BE2C (cell line): ENCODE data around the gene COL5A1.
A peak's percentile ranks its signal among the peaks of the same experiment; 100 is the strongest.
"Not testable (repeated sequence)": the region's sequence is repeated elsewhere in the genome, so short reads cannot be mapped to it uniquely, and the experiment has no call there.

Experiments used
- DNase-seq: peaks from one replicate; pipeline ENCODE4 v3.0.0-alpha.2; 2020
- H3K27me3 ChIP-seq: fragments of 250-450 bp; sonication (Bioruptor Pico); 2 replicates; pipeline ENCODE4 v1.5.1; 2020; ENCODE audit warnings: mild to moderate bottlenecking
- H3K36me3 ChIP-seq: fragments of 250-450 bp; sonication (Bioruptor Pico); 2 replicates; pipeline ENCODE4 v1.5.1; 2020; ENCODE audit warnings: mild to moderate bottlenecking
- H3K4me1 ChIP-seq: fragments of 250-450 bp; sonication (Bioruptor Pico); 2 replicates; pipeline ENCODE4 v1.5.1; 2020
- H3K4me3 ChIP-seq: 2 replicates; pipeline ENCODE4 v1.5.1; 2011; ENCODE audit warnings: low read depth, low read length
- H3K9me3 ChIP-seq: fragments of 250-450 bp; sonication (Bioruptor Pico); 2 replicates; pipeline ENCODE4 v1.5.1; 2020
- TF ChIP-seq, protein P1 (sequence below): IDR thresholded peaks from 2 replicates; pipeline ENCODE4 v1.5.1; 2012; ENCODE audit warnings: mild to moderate bottlenecking, low read depth, low read length

COL5A1 gene

GRCh38 chr9:134702291-134702690, 60.7 kb downstream of the COL5A1 start:
- no peaks in the 10 kb centered on the region for H3K27me3 ChIP-seq
- no peaks in the 10 kb centered on the region for H3K36me3 ChIP-seq
- H3K4me1 ChIP-seq, result peaks cover 36% of the 10 kb centered on the region
- H3K4me3 ChIP-seq, result no peak overlapping the region
- H3K9me3 ChIP-seq, result no peaks in the 10 kb centered on the region
- no peak for DNase-seq
- TF ChIP-seq, protein P1, sequence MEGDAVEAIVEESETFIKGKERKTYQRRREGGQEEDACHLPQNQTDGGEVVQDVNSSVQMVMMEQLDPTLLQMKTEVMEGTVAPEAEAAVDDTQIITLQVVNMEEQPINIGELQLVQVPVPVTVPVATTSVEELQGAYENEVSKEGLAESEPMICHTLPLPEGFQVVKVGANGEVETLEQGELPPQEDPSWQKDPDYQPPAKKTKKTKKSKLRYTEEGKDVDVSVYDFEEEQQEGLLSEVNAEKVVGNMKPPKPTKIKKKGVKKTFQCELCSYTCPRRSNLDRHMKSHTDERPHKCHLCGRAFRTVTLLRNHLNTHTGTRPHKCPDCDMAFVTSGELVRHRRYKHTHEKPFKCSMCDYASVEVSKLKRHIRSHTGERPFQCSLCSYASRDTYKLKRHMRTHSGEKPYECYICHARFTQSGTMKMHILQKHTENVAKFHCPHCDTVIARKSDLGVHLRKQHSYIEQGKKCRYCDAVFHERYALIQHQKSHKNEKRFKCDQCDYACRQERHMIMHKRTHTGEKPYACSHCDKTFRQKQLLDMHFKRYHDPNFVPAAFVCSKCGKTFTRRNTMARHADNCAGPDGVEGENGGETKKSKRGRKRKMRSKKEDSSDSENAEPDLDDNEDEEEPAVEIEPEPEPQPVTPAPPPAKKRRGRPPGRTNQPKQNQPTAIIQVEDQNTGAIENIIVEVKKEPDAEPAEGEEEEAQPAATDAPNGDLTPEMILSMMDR, result no peak

DNA sequence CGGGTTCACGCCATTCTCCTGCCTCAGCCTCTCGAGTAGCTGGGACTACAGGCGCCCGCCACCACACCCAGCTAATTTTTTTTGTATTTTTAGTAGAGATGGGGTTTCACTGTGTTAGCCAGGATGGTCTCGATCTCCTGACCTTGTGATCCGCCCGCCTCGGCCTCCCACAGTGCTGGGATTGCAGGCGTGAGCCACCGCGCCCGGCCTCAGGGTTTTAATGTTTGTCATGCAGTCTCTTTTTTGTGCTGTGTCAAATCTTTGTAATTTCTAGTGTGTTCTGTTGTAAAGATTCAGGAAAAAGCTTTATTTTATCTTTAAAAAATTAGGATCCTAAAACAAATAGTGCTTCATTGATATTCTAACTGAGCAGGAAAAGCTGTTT, 62.1 kb downstream of the COL5A1 start:
- not testable (repeated sequence) for H3K36me3 ChIP-seq, H3K27me3 ChIP-seq, DNase-seq, H3K4me3 ChIP-seq, H3K9me3 ChIP-seq
- H3K4me1 ChIP-seq, result peaks cover 47% of the 10 kb centered on the region

DNA sequence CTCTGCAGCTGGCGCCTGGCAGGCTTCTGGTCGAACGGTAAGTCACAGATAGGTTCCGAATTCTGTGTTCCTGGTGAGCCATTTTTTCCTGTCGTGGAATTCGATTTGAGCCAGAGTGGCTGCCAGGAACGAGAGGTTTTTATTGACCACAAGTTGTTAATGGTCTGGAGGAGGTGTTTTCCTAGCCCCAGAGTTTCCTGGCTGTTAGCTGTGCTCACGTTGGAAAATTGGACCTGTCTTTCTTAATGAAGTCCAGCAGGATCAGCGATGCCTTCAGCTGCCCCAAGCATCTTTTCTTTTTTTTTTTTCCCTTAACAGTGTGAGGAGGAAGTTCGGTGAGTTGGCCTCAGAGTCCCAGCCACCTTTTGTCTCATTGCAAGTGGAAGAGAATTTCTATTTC, 62.9 kb downstream of the COL5A1 start:
- no peak overlapping the region for H3K4me3 ChIP-seq
- H3K27me3 ChIP-seq, result no peaks in the 10 kb centered on the region
- no peak for DNase-seq
- no peaks in the 10 kb centered on the region for H3K36me3 ChIP-seq
- TF ChIP-seq, protein P1, result no peak
- no peaks in the 10 kb centered on the region for H3K9me3 ChIP-seq
- H3K4me1 ChIP-seq, result peaks cover 53% of the 10 kb centered on the region

- no peak for DNase-seq
- TF ChIP-seq, protein P1, result no peak
- no peaks in the 10 kb centered on the region for H3K27me3 ChIP-seq
- no peaks in the 10 kb centered on the region; the same call in 1 of the 2 replicates for H3K36me3 ChIP-seq
- H3K9me3 ChIP-seq, result no peaks in the 10 kb centered on the region
- no peak overlapping the region for H3K4me3 ChIP-seq
- H3K4me1 ChIP-seq, result peaks cover 58% of the 10 kb centered on the region
These were observed 64.2 kb downstream of the COL5A1 start for GRCh38 chr9:134705786-134706185.

DNA sequence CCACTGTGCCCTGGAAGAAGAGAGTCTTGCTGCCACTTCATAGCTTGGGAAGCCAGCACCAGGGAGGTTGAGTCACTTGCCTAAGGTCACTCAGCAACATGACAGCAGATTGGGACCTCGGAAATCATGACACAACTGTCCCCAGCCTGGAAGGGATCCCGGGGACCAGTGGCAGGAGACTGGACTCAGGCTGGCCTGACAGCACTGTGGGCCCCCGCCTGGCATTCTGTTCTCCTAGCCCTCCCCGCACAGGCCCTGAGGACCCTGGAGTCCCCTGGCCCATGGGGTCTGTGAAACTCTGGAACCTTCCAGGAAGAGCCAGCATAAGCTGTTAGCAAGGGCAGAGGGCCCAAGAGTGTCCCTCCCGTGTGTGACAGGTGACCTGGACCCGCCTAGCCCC, 64.9 kb downstream of the COL5A1 start:
- no peak overlapping the region for H3K4me3 ChIP-seq
- H3K36me3 ChIP-seq, result no peaks in the 10 kb centered on the region; the same call in 1 of the 2 replicates
- H3K4me1 ChIP-seq, result peaks cover 58% of the 10 kb centered on the region
- DNase-seq, result no peak
- TF ChIP-seq, protein P1, result no peak
- no peaks in the 10 kb centered on the region for H3K9me3 ChIP-seq
- no peaks in the 10 kb centered on the region for H3K27me3 ChIP-seq

- no peaks in the 10 kb centered on the region; the same call in 1 of the 2 replicates for H3K36me3 ChIP-seq
- H3K4me3 ChIP-seq, result peak overlapping the region; percentile 5; the same call in 1 of the 2 replicates
- peaks cover 58% of the 10 kb centered on the region for H3K4me1 ChIP-seq
- TF ChIP-seq, protein P1, result no peak
- peak; percentile 97 for DNase-seq
- H3K27me3 ChIP-seq, result no peaks in the 10 kb centered on the region
- H3K9me3 ChIP-seq, result no peaks in the 10 kb centered on the region
These were observed 65.6 kb downstream of the COL5A1 start for GRCh38 chr9:134707031-134707680.
